PC-9 (cell line): ENCODE data around the gene C18orf63. TPM values are rescaled to one million over a fixed set of nuclear protein-coding genes. Genes with fewer than 3 reads are reported as not detected.
A peak's percentile ranks its signal among the peaks of the same experiment; 100 is the strongest.

ENCODE experiments used
- BruUV-seq: library from RNA; stranded (reverse); fragments of 400-500 nt; replicated peaks from 2 replicates; lab custom pipeline; 2021; lab: Mats Ljungman, UMichigan
- CTCF ChIA-PET: fragments of 300-600 bp; sonication (Branson Sonifier 250); formaldehyde crosslinking; loops from one replicate; lab custom pipeline; 2022; ENCODE audit warnings: antibody characterized with exemption; lab: Charles Lee
- POLR2A ChIA-PET: fragments of 300-600 bp; sonication (Branson Sonifier 250); formaldehyde crosslinking; loops from one replicate; lab custom pipeline; 2022; ENCODE audit warnings: antibody characterized with exemption; ENCODE audit not compliant: unreplicated experiment; lab: Charles Lee
- DNase-seq, 2 experiments: peaks; one replicate each; pipeline versions ENCODE4 v3.0.0 to v3.0.0-alpha.2; 2015 to 2022; ENCODE audit warnings: mixed read lengths in 1 of 2
- H2AFZ ChIP-seq: fragments of 200-600 bp; sonication (generic); 2 replicates; pipeline ENCODE4 v1.8.1; 2017; ENCODE audit warnings: antibody characterized with exemption
- H3F3A ChIP-seq: fragments of 200-600 bp; sonication (generic); 2 replicates; pipeline ENCODE4 v1.8.1; 2017; ENCODE audit warnings: antibody characterized with exemption, mild to moderate bottlenecking, low read depth; ENCODE audit not compliant: insufficient read depth
- H3K27ac ChIP-seq: fragments of 200-600 bp; sonication (generic); 2 replicates; pipeline ENCODE4 v1.6.1; 2016; ENCODE audit warnings: mixed run types
- H3K27me3 ChIP-seq: fragments of 200-600 bp; sonication (generic); 2 replicates; pipeline ENCODE4 v1.6.1; 2016; ENCODE audit warnings: low read depth, mixed run types; ENCODE audit not compliant: insufficient read depth
- H3K36me3 ChIP-seq: fragments of 200-600 bp; sonication (generic); 2 replicates; pipeline ENCODE4 v1.6.1; 2016; ENCODE audit warnings: low read depth, mixed run types
- H3K4me1 ChIP-seq: fragments of 200-600 bp; sonication (generic); replicated peaks from 2 replicates; pipeline ENCODE4 v1.6.1; 2016; ENCODE audit warnings: mixed run types; ENCODE audit not compliant: insufficient read depth
- H3K4me2 ChIP-seq: fragments of 200-600 bp; sonication (generic); 2 replicates; pipeline ENCODE4 v1.6.1; 2017; ENCODE audit warnings: mixed run types
- H3K4me3 ChIP-seq: fragments of 200-600 bp; sonication (generic); 2 replicates; pipeline ENCODE4 v1.6.1; 2016; ENCODE audit warnings: mixed run types
- H3K79me2 ChIP-seq: fragments of 200-600 bp; sonication (generic); 2 replicates; pipeline ENCODE4 v1.6.1; 2017; ENCODE audit warnings: low read depth, mixed run types
- H3K9me2 ChIP-seq: fragments of 200-600 bp; sonication (generic); 2 replicates; pipeline ENCODE4 v1.8.1; 2017; ENCODE audit warnings: mild to moderate bottlenecking; ENCODE audit not compliant: insufficient read depth
- H3K9me3 ChIP-seq: fragments of 200-600 bp; sonication (generic); 2 replicates; pipeline ENCODE4 v1.8.1; 2016; ENCODE audit warnings: low read depth; ENCODE audit not compliant: insufficient read depth
- H4K20me1 ChIP-seq: fragments of 200-600 bp; sonication (generic); 2 replicates; pipeline ENCODE4 v1.8.1; 2017; ENCODE audit not compliant: insufficient read depth
- CTCF ChIP-seq: fragments of 200-600 bp; sonication (generic); conservative IDR thresholded peaks from 2 replicates; pipeline ENCODE4 v1.6.1; 2017; ENCODE audit warnings: mixed run types, antibody characterized with exemption, mild to moderate bottlenecking, moderate library complexity
- EZH2 ChIP-seq: fragments of 200-600 bp; sonication (generic); IDR thresholded peaks from 2 replicates; pipeline ENCODE4 v1.8.0; 2017; ENCODE audit warnings: antibody characterized with exemption, low read depth
- intact Hi-C: fragments of 100-400 bp; cut with micrococcal nuclease; formaldehyde crosslinking; loops from one replicate; pipeline ENCODE4 v1.10.0; 2022; ENCODE audit not compliant: unreplicated experiment
- total RNA-seq: library from RNA; stranded (reverse); gene quantifications from 2 replicates; pipeline ENCODE4 v1.2.3, GENCODE V29; 2021

The C18orf63 gene
- total RNA-seq, 1 experiment from 2014 or later, result not detected

- POLR2A ChIA-PET, result no interaction called here
- H3K4me1 ChIP-seq, result peaks cover 55% of the 10 kb centered on the region
- DNase-seq, result no peak
- H3F3A ChIP-seq, result peaks cover 22% of the 10 kb centered on the region; the same call in 1 of the 2 replicates
- TF ChIP-seq CTCF (no peak), EZH2 (no peak)
- no peaks in the 10 kb centered on the region for H4K20me1 ChIP-seq
- H3K36me3 ChIP-seq, result no peaks in the 10 kb centered on the region
- no peaks in the 10 kb centered on the region for H3K9me3 ChIP-seq
- H3K4me2 ChIP-seq, result peak overlapping the region; percentile 83
- CTCF ChIA-PET, result interaction anchor here (0.6 kb wide), 1 partner anchor 968 kb away, joined by 4 read pairs; no protein-coding TSS in a partner anchor
- intact Hi-C loops, result no loop called here
- peak overlapping the region; percentile 87 for H3K27ac ChIP-seq
- H3K27me3 ChIP-seq, result no peaks in the 10 kb centered on the region
- no TSS peak for BruUV-seq
- H2AFZ ChIP-seq, result peak overlapping the region; percentile 69
- no peaks in the 10 kb centered on the region for H3K9me2 ChIP-seq
- H3K4me3 ChIP-seq, result peak overlapping the region; percentile 45; the same call in 1 of the 2 replicates
- peaks cover 96% of the 10 kb centered on the region for H3K79me2 ChIP-seq
Observed at GRCh38 chr18:74281011-74281979, 34.3 kb upstream of the C18orf63 start.

- intact Hi-C loops, result no loop called here
- Histone ChIP-seq H3F3A (peaks cover 22% of the 10 kb centered on the region; the same call in 1 of the 2 replicates), H3K27me3 (no peaks in the 10 kb centered on the region), H3K4me3 (peak overlapping the region; percentile 45), H2AFZ (peak overlapping the region; percentile 69), H3K4me1 (peaks cover 64% of the 10 kb centered on the region), H3K4me2 (peak overlapping the region; percentile 83), H3K9me3 (no peaks in the 10 kb centered on the region), H3K79me2 (peaks cover 97% of the 10 kb centered on the region), H3K9me2 (no peaks in the 10 kb centered on the region), H4K20me1 (no peaks in the 10 kb centered on the region), H3K36me3 (no peaks in the 10 kb centered on the region), H3K27ac (peak overlapping the region; percentile 87)
- POLR2A ChIA-PET, result no interaction called here
- peak; percentile 23 to 86 for DNase-seq
- no peak for TF ChIP-seq CTCF
- CTCF ChIA-PET, result interaction anchor here (0.6 kb wide), 1 partner anchor 967 kb away, joined by 4 read pairs; no protein-coding TSS in a partner anchor
- no TSS peak for BruUV-seq
Observed at GRCh38 chr18:74281980-74282754, 33.5 kb upstream of the C18orf63 start.
